NCI-H69 (cell line): ENCODE results near the gene RPL22L1.
A peak's percentile ranks its signal among the peaks of the same experiment; 100 is the strongest.
"Not testable (repeated sequence)": the region's sequence is repeated elsewhere in the genome, so short reads cannot be mapped to it uniquely, and the experiment has no call there.

Source experiments
- DNase-seq: peaks from one replicate; lab custom pipeline; 2025; lab: John Stamatoyannopoulos, UW

Gene RPL22L1

DNA sequence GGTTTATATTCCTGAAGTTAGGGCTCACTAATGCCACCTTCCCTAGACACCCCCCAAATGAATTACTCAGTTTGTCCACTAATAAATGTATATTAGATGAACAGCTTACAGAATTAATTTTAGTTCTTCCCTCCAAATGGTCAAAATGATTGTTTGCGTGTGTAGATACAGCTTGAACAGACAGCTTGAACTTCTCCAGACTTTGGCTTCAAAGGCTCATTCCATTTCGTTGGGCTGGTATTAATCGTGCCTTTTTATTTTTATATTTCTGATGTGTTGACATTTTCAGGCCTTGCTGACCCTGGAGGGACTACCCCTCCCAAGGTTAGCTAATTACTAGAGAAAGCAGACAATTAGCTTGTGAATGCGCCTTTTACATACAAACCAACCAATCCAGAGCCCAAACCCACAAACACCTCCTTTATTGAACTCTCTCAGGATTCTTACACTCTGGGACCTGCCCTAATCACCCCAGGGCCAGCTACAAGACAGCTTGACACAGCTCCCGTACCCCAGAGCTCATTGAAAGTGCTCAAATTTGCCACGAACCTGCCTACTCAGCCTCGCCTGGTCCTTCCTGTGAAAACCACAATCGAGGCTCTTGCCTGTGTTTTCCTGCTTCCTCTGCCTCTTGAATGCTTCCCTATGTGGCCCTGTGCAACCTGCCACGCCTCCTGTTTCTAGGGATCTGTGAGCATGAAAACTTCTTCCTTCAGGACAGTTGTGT is 40.3 kb downstream of the RPL22L1 start:
- DNase-seq: no peak

DNA sequence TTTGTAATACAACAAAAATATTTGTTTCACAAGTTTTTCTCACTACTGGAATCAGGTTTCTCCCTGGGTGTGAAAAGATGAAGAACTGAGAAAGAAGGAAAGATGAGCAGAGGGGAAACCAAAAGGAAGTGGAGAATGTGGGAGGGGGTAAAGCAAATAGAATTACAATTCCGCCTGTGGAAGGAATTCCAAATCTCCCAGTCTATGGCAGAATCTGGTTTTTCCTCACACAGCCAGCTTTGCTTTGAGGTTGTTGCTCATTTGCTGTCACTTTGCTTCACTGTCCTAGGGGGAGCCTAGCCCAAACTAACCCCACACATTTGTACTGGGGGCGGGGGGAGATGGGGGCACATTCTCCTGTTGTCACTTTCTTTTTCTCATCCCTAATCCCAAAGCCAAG is 43.9 kb downstream of the RPL22L1 start:
- DNase-seq: no peak

DNA sequence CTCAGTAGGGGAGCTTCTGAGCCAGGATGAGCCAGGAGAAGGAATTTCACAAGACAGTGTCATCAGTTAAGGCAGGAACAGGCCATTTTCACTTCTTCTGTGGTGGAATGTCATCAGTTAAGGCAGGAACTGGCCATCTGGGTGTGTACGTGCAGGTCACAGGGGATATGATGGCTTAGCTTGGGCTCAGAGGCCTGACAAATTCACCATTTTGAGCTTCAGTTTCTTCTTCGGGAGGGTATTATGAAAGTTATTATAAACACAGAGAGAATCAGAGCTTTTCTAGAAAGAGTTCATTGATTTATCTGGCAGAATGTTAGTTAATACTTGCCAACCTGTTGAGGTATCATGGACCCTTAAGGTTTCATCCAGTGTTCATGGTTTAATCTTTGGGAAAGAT is 46.4 kb downstream of the RPL22L1 start:
- DNase-seq: not testable (repeated sequence)

DNA sequence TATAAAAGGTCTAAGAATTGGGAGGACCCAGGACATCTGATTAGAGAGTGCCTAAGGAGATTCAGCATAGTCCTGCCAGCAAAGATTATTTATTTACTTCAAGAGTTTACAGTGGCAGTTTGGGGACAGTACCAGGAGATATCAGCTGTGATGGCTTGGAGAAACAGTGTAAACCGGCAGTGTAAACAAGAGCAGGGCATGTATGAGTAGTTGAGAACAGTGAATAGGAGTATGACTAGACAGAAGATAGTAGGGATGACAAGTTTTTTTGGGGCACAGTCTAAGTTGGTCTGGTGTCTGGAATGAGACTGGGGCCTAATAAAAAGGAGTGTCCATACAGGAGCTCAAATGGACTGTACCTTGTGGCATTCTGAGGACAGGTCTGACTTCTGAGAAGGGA is 51.7 kb downstream of the RPL22L1 start:
- DNase-seq: not testable (repeated sequence)

DNA sequence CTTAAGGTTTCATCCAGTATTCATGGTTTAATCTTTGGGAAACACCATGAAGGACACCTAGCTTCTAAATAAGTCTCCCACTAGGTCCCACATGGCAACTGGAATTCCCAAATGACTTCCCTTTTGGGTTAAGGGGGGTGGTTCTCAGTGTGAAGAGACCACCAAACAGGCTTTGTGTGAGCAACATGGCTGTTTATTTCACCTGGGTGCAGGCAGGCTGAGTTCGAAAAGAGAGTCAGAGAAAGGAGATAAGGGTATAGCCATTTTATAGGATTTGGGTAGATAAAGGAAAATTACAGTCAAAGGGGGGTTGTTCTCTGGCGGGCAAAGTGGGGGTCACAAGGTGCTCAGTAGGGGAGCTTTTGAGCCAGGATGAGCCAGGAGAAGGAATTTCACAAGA is 52.5 kb downstream of the RPL22L1 start:
- not testable (repeated sequence) for DNase-seq

DNA sequence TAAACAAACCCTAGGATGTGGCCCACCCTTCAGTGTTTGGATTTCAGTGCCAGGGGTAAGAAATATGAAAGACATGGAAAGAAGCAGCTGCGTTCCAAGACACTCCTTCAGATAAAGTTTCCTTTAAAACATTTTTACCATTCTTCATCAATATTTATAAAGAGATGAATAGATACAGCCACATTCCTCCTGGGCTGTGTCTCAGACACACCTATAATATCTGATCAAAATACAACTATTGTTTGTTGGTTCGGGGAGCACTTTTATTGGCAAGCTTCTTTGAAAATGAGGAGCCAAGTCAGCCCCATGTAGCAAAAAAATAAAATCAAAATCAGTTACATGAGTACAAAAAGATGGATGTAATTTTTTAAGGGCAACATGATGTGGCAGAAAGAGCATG is 53.2 kb downstream of the RPL22L1 start:
- no peak for DNase-seq

DNA sequence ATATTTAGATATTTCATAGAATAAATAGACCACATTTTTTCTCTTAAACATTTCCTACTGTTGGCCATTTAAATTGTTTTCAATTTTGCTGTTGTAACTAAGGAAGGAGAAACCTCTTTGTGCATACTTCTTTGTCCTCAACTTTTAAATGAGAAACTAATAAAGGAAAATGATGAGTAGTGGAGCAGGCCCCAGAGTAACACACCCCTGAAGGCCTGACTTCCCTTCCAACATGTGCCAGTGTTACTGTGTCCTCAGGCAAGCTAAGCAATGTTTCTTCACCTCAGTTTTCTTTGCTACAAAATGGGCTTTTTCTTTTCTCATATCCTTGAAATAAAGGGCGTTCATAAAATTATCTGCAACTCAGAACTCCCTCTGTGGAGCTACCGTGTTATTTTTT is 53.7 kb downstream of the RPL22L1 start:
- DNase-seq: no peak

DNA sequence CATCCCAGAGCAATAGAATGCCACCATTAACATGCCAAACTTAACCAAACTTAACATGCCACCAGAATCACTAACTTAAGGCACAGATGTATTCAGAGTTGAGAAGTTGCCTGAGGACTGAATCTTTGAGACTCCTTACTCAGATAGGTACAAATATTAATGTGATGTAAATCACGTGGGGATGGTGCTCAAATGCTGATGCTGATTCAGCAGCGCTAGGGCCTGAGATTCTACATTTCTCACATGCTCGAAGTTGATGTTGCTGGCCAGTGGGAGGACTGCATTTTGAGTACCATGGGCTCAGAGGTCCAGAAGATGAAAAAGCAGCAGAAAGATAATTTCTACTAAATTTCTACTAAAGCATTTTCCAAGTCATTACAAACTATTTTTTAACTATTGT is 54.1 kb downstream of the RPL22L1 start:
- no peak for DNase-seq

DNA sequence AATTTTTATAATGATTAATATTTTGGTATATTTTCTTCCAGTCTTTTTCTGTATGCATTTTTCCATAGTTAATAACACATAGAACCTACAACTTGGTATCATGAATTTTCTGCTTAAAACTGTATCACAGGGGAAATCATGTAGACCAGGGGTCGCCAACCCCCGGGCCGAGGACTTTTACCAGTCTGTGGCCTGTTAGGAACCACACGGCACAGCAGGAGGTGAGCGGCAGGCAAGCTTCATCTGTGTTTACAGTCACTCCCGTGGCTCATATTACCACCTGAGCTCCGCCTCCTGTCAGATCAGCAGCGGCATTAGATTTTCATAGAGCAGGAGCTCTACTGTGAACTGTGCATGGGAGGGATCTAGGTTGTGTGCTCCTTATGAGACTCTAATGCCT is 54.7 kb downstream of the RPL22L1 start:
- DNase-seq: peak; percentile 85
